AG04450 (cell line): ENCODE measurements around the gene BASP1. TPM values are rescaled to one million over a fixed set of nuclear protein-coding genes. Genes with fewer than 3 reads are reported as not detected.
"Not testable (repeated sequence)": the region's sequence is repeated elsewhere in the genome, so short reads cannot be mapped to it uniquely, and the experiment has no call there.

ENCODE experiments used
- CTCF ChIA-PET: fragments of 300-600, 350-600 bp; formaldehyde crosslinking; extraction: SDS; loops from one replicate; lab custom pipeline; 2022; ENCODE audit warnings: antibody characterized with exemption, inconsistent platforms; lab: Charles Lee
- POLR2A ChIA-PET: fragments of 350-600 bp; formaldehyde crosslinking; extraction: SDS; loops from one replicate; lab custom pipeline; 2021; ENCODE audit warnings: antibody characterized with exemption, inconsistent platforms; lab: Yijun Ruan, JAX
- DNase-seq: peaks from one replicate; pipeline ENCODE4 v3.0.0-alpha.2; 2011; ENCODE audit warnings: low read depth, low spot score
- H3K27ac ChIP-seq: one replicate; pipeline ENCODE4 v1.5.1; 2012; ENCODE audit warnings: low read depth, low read length, control low read depth
- H3K27me3 ChIP-seq: one replicate; pipeline ENCODE4 v1.6.0; 2012; ENCODE audit warnings: low read length; ENCODE audit not compliant: control insufficient read depth, insufficient read depth
- H3K4me3 ChIP-seq: 2 replicates; pipeline ENCODE4 v1.5.1; 2011; ENCODE audit warnings: mild to moderate bottlenecking, low read depth, low read length, control low read depth
- H3K9me3 ChIP-seq: 2 replicates; pipeline ENCODE4 v1.5.1; 2012; ENCODE audit warnings: low read length; ENCODE audit not compliant: control insufficient read depth, insufficient read depth
- CTCF ChIP-seq: IDR thresholded peaks from 2 replicates; pipeline ENCODE4 v1.5.1; 2011; ENCODE audit warnings: low read depth, low read length, control low read depth, inconsistent platforms
- polyA plus RNA-seq: library from polyadenylated mRNA; depleted of rRNA; stranded (reverse); fragments of >200 nt; gene quantifications from 2 replicates; pipeline ENCODE4 v1.2.3, GENCODE V29; 2011

The BASP1 gene
- polyA plus RNA-seq, 1 experiment, result 227 TPM

- Histone ChIP-seq H3K4me3 (no peak overlapping the region), H3K27me3 (no peaks in the 10 kb centered on the region), H3K9me3 (no peaks in the 10 kb centered on the region), H3K27ac (no peak overlapping the region)
- peak; percentile 58 for DNase-seq
- ChIA-PET CTCF (interaction anchor here (0.5 to 4.7 kb wide), 93 partner anchors 9 to 733 kb away, joined by 3 to 93 read pairs (median 5); partner anchors contain the start of gene MYO10), POLR2A (interaction anchor here (1.1 to 2.1 kb wide), 3 partner anchors 8 to 253 kb away, joined by 6 to 7 read pairs (median 7); partner anchors contain the start of gene MYO10)
- peak; percentile 89 for TF ChIP-seq CTCF
These were observed 27.9 kb upstream of the BASP1 start for GRCh38 chr5:17189381-17190036.

GRCh38 chr5:17190242-17190778, 27.1 kb upstream of the BASP1 start:
- peak overlapping the region; percentile 33 for H3K27ac ChIP-seq
- peak; percentile 72 for DNase-seq
- CTCF ChIA-PET, result interaction anchor here (0.6 to 4.7 kb wide), 87 partner anchors 9 to 734 kb away, joined by 3 to 93 read pairs (median 5); partner anchors contain the start of gene MYO10
- POLR2A ChIA-PET, result interaction anchor here (1.0 to 2.1 kb wide), 5 partner anchors 9 to 254 kb away, joined by 3 to 7 read pairs (median 6); partner anchors contain the start of gene MYO10
- H3K9me3 ChIP-seq, result no peaks in the 10 kb centered on the region
- H3K4me3 ChIP-seq, result no peak overlapping the region
- H3K27me3 ChIP-seq, result no peaks in the 10 kb centered on the region
- TF ChIP-seq CTCF, result peak; percentile 86

GRCh38 chr5:17190799-17191391, 26.5 kb upstream of the BASP1 start:
- Histone ChIP-seq H3K27ac (peak overlapping the region; percentile 65), H3K9me3 (no peaks in the 10 kb centered on the region), H3K4me3 (no peak overlapping the region), H3K27me3 (no peaks in the 10 kb centered on the region)
- ChIA-PET POLR2A (interaction anchor here (0.5 to 2.1 kb wide), 5 partner anchors 10 to 255 kb away, joined by 3 to 7 read pairs (median 4); partner anchors contain the start of gene MYO10), CTCF (interaction anchor here (0.6 to 4.7 kb wide), 48 partner anchors 9 to 735 kb away, joined by 3 to 93 read pairs (median 8); partner anchors contain the start of gene MYO10)
- DNase-seq, result no peak
- TF ChIP-seq CTCF, result no peak

- not testable (repeated sequence) for H3K4me3 ChIP-seq, DNase-seq, H3K9me3 ChIP-seq, H3K27me3 ChIP-seq, H3K27ac ChIP-seq
- ChIA-PET POLR2A (interaction anchor here (0.5 to 2.1 kb wide), 3 partner anchors 23 to 191 kb away, joined by 4 to 6 read pairs (median 4); no protein-coding TSS in a partner anchor), CTCF (interaction anchor here (0.6 to 4.7 kb wide), 17 partner anchors 9 to 735 kb away, joined by 3 to 93 read pairs (median 18); partner anchors contain the start of gene MYO10)
These were observed 25.9 kb upstream of the BASP1 start for GRCh38 chr5:17191574-17191973.

GRCh38 chr5:17192191-17192590, 25.2 kb upstream of the BASP1 start:
- no peak for TF ChIP-seq CTCF
- CTCF ChIA-PET, result interaction anchor here (0.8 to 2.4 kb wide), 4 partner anchors 10 to 502 kb away, joined by 3 to 15 read pairs (median 4); no protein-coding TSS in a partner anchor
- POLR2A ChIA-PET, result interaction anchor here (0.6 kb wide), 1 partner anchor 427 kb away, joined by 7 read pairs; no protein-coding TSS in a partner anchor
- Histone ChIP-seq H3K27me3 (no peaks in the 10 kb centered on the region), H3K9me3 (no peaks in the 10 kb centered on the region), H3K4me3 (no peak overlapping the region), H3K27ac (no peak overlapping the region)
- DNase-seq, result no peak
